Measurements from ENCODE around the gene FAM149B1. TPM values are rescaled to one million over a fixed set of nuclear protein-coding genes. Genes with fewer than 3 reads are reported as not detected.

FAM149B1 gene
- total and polyA plus RNA-seq, 3 experiments from 2014 or later: 4.7 to 13.7 (median 13.1) TPM

GRCh38 chr10:73209705-73210104 lies 41.8 kb downstream of the FAM149B1 start:
- no peak for DNase-seq
- Histone ChIP-seq H3K27me3 (ENCODE audit: insufficient read depth, low read length, poor library complexity, severe bottlenecking) (no peaks in the 10 kb centered on the region), H3K4me1 (ENCODE audit: insufficient read depth, low read length) (no peaks in the 10 kb centered on the region), H3K36me3 (ENCODE audit: insufficient read depth, low read length) (no peaks in the 10 kb centered on the region), H3K27ac (ENCODE audit: low read depth, low read length) (no peak overlapping the region), H3K4me3 (ENCODE audit: low read length) (no peak overlapping the region), H3K9me3 (ENCODE audit: low read length) (no peaks in the 10 kb centered on the region)
- Mint-ChIP-seq H3K27ac (peak overlapping the region in 1 of 8 donors; percentile 84), H3K4me1 (no peaks in the 10 kb centered on the region), H3K36me3 (peaks cover 7 to 42% (median 13%) of the 10 kb centered on the region in 3 donors), H3K9me3 (no peaks in the 10 kb centered on the region), H3K4me3 (no peak overlapping the region), H3K27me3 (no peaks in the 10 kb centered on the region)
- ChIA-PET POLR2A (no interaction called here), CTCF (no interaction called here)

DNA sequence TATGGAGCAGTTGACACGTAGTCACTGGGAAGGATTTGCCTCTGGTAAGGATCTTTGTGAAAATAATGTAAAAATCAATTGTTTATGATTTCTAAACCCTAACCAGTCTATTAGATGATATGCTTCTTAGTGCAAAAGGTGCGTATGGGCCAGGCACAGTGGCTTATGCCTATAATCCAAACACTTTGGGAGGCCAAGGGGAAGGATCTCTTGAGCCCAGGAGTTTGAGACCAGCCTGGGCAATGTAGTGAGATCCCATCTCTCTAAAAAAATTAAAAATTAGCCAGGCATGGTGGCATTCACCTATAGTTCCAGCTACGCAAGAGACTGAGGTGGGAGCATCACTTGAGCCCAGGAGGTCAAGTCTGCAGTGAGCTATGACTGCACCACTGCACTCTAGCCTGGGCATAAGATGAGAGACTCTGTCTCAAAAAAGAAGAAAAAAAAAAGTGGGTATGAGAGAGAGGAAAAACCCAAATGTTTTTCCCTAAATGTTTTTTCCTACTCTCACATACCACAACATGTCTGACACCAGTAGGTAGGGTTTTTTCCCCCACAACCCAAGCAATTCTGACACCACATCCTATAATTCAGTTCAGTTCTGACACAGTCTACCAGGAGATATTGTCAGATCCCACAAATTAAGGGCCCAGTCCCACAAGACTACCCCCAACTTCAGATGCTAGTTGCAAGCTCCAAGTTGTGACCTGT lies 42.6 kb downstream of the FAM149B1 start:
- no peaks in the 10 kb centered on the region for H3K9me3 ChIP-seq (ENCODE audit: low read length)
- no peak for DNase-seq
- Mint-ChIP-seq H3K4me3 (no peak overlapping the region), H3K9me3 (no peaks in the 10 kb centered on the region), H3K4me1 (no peaks in the 10 kb centered on the region), H3K36me3 (peaks cover 7 to 43% (median 14%) of the 10 kb centered on the region in 3 donors), H3K27me3 (no peaks in the 10 kb centered on the region), H3K27ac (peak overlapping the region in 2 of 8 donors; percentile 11 to 41)
- H3K4me3 ChIP-seq (ENCODE audit: low read length): no peak overlapping the region
- H3K4me1 ChIP-seq (ENCODE audit: insufficient read depth, low read length): no peaks in the 10 kb centered on the region
- H3K27me3 ChIP-seq (ENCODE audit: insufficient read depth, low read length, poor library complexity, severe bottlenecking): no peaks in the 10 kb centered on the region
- H3K27ac ChIP-seq (ENCODE audit: low read depth, low read length): no peak overlapping the region
- ChIA-PET CTCF (no interaction called here), POLR2A (no interaction called here)
- no peaks in the 10 kb centered on the region for H3K36me3 ChIP-seq (ENCODE audit: insufficient read depth, low read length)

DNA sequence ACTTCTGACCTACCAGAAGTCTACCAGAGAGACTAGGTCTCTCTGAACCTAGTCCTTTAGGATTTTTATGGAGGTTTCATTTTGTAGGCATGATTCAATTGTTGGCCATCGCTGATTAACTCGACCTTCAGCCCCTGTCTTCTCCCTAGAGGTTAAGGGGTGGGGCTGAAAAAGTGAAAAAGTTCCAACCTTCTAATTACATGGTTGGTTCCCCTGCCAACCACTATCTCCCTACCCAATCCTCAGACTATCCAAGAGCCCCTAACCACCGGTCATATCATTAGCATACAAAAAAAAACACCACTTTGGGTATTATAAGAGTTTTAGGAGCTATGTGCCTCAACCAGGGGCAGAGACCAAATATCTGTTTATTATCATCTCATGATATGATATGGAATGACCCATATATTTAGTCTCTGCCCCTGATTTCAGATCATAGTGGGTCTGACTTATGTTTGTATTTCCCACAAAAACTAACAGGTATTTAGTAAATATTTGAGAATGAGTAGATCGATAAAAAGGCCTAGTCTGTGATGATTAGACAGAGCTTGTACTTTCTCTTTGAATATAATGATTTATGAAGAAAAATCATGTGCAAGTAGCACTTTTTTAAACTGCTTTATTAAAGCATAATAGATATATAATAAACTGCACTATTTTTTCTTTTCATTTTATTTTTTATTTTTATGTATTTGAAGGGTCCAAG lies 43.3 kb downstream of the FAM149B1 start:
- no peak overlapping the region for H3K4me3 Mint-ChIP-seq
- Histone ChIP-seq H3K27me3 (ENCODE audit: insufficient read depth, low read length, poor library complexity, severe bottlenecking) (no peaks in the 10 kb centered on the region), H3K4me1 (ENCODE audit: insufficient read depth, low read length) (no peaks in the 10 kb centered on the region), H3K9me3 (ENCODE audit: low read length) (no peaks in the 10 kb centered on the region), H3K27ac (ENCODE audit: low read depth, low read length) (no peak overlapping the region), H3K4me3 (ENCODE audit: low read length) (no peak overlapping the region), H3K36me3 (ENCODE audit: insufficient read depth, low read length) (no peaks in the 10 kb centered on the region)
- POLR2A ChIA-PET: no interaction called here
- H3K27me3 Mint-ChIP-seq: no peaks in the 10 kb centered on the region
- DNase-seq: no peak
- H3K36me3 Mint-ChIP-seq: peaks cover 8 to 46% (median 20%) of the 10 kb centered on the region in 3 donors
- CTCF ChIA-PET: no interaction called here
- no peaks in the 10 kb centered on the region for H3K9me3 Mint-ChIP-seq
- no peaks in the 10 kb centered on the region for H3K4me1 Mint-ChIP-seq
- peak overlapping the region in 1 of 8 donors; percentile 15 for H3K27ac Mint-ChIP-seq

- ChIA-PET POLR2A (no interaction called here), CTCF (no interaction called here)
- Histone ChIP-seq H3K4me1 (ENCODE audit: insufficient read depth, low read length) (no peaks in the 10 kb centered on the region), H3K9me3 (ENCODE audit: low read length) (no peaks in the 10 kb centered on the region), H3K4me3 (ENCODE audit: low read length) (no peak overlapping the region), H3K36me3 (ENCODE audit: insufficient read depth, low read length) (no peaks in the 10 kb centered on the region), H3K27me3 (ENCODE audit: insufficient read depth, low read length, poor library complexity, severe bottlenecking) (no peaks in the 10 kb centered on the region), H3K27ac (ENCODE audit: low read depth, low read length) (no peak overlapping the region)
- no peak for DNase-seq
- Mint-ChIP-seq H3K9me3 (no peaks in the 10 kb centered on the region), H3K27me3 (no peaks in the 10 kb centered on the region), H3K4me3 (no peak overlapping the region), H3K27ac (no peak overlapping the region), H3K4me1 (no peaks in the 10 kb centered on the region), H3K36me3 (peaks cover 19 to 65% (median 31%) of the 10 kb centered on the region in 3 donors)
Measured at GRCh38 chr10:73215749-73216148, 47.8 kb downstream of the FAM149B1 start.

- H3K9me3 Mint-ChIP-seq: no peaks in the 10 kb centered on the region
- DNase-seq: no peak
- Histone ChIP-seq H3K36me3 (ENCODE audit: insufficient read depth, low read length) (no peaks in the 10 kb centered on the region), H3K27me3 (ENCODE audit: insufficient read depth, low read length, poor library complexity, severe bottlenecking) (no peaks in the 10 kb centered on the region), H3K4me1 (ENCODE audit: insufficient read depth, low read length) (no peaks in the 10 kb centered on the region), H3K4me3 (ENCODE audit: low read length) (no peak overlapping the region), H3K27ac (ENCODE audit: low read depth, low read length) (no peak overlapping the region), H3K9me3 (ENCODE audit: low read length) (no peaks in the 10 kb centered on the region)
- no peaks in the 10 kb centered on the region for H3K27me3 Mint-ChIP-seq
- peaks cover 24 to 61% (median 31%) of the 10 kb centered on the region in 3 donors for H3K36me3 Mint-ChIP-seq
- no peak overlapping the region for H3K27ac Mint-ChIP-seq
- POLR2A ChIA-PET: no interaction called here
- H3K4me1 Mint-ChIP-seq: no peaks in the 10 kb centered on the region
- CTCF ChIA-PET: interaction anchor here (0.7 kb wide), 1 partner anchor 13 kb away, joined by 3 read pairs; no protein-coding TSS in a partner anchor
- no peak overlapping the region for H3K4me3 Mint-ChIP-seq
Measured at GRCh38 chr10:73217628-73218027, 49.7 kb downstream of the FAM149B1 start.

DNA sequence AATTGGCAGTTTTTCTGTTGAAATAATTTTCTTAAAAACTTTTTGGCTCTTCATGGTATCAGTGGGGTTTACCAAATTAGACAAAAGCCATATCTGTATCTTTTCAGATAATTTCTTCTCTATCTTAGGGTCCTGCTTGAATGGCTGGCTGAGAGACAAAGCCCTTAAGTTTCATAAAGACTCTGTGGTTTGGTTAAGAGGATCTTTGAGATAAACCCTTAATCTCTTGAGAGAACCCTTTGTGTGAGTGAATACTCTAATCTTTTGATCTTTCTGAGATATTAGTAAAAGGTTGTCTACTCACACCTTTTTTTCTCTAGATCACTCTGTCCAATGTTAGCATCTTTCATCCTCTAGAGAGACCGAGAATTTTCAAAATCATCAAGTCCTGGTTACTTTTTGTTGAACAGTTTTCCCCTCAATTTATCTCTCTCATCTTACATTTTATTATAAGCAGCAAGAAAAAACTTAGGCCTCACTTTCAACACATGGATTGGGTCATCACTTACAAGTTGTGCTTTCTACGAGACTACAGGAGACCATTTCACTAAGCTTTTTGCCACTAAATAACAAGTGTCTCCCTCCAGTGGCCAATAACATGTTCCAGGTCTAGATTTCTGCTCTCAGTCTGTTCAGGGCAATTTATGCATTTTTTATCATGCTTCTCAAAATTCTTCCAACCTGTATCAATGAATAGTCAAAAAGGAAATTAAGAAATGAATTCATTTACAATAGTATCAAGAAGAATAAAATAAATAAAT lies 50.7 kb downstream of the FAM149B1 start:
- H3K27ac ChIP-seq (ENCODE audit: low read depth, low read length): no peak overlapping the region
- Mint-ChIP-seq H3K4me3 (no peak overlapping the region), H3K27ac (peak overlapping the region in 1 of 8 donors; percentile 27), H3K27me3 (no peaks in the 10 kb centered on the region), H3K9me3 (no peaks in the 10 kb centered on the region), H3K4me1 (no peaks in the 10 kb centered on the region), H3K36me3 (peaks cover 21 to 55% (median 28%) of the 10 kb centered on the region in 3 donors)
- POLR2A ChIA-PET: no interaction called here
- H3K9me3 ChIP-seq (ENCODE audit: low read length): no peaks in the 10 kb centered on the region
- CTCF ChIA-PET: no interaction called here
- H3K36me3 ChIP-seq (ENCODE audit: insufficient read depth, low read length): no peaks in the 10 kb centered on the region
- no peaks in the 10 kb centered on the region for H3K4me1 ChIP-seq (ENCODE audit: insufficient read depth, low read length)
- no peak overlapping the region for H3K4me3 ChIP-seq (ENCODE audit: low read length)
- DNase-seq: no peak
- no peaks in the 10 kb centered on the region for H3K27me3 ChIP-seq (ENCODE audit: insufficient read depth, low read length, poor library complexity, severe bottlenecking)

DNA sequence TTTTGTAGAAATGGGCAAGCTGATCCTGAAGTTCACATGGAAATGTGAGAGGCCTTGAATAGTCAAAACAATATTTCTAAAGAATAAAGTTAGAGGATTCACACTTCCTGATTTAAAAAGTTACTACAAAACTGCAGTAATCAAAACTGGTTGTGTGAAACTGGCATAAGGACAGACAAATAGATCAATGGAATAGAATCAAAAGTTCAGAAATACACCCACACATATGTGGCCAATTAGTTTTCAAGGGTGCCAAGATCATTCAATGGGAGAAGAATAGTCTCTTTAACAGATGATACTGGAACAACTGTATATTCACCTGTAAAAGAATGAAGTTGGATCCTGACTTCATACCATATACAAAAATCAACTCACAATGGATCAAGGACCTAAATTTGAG lies 51.5 kb downstream of the FAM149B1 start:
- no peaks in the 10 kb centered on the region for H3K27me3 Mint-ChIP-seq
- no peaks in the 10 kb centered on the region for H3K4me1 Mint-ChIP-seq
- Histone ChIP-seq H3K9me3 (ENCODE audit: low read length) (no peaks in the 10 kb centered on the region), H3K27me3 (ENCODE audit: insufficient read depth, low read length, poor library complexity, severe bottlenecking) (no peaks in the 10 kb centered on the region), H3K36me3 (ENCODE audit: insufficient read depth, low read length) (no peaks in the 10 kb centered on the region), H3K4me1 (ENCODE audit: insufficient read depth, low read length) (no peaks in the 10 kb centered on the region), H3K27ac (ENCODE audit: low read depth, low read length) (no peak overlapping the region), H3K4me3 (ENCODE audit: low read length) (no peak overlapping the region)
- H3K9me3 Mint-ChIP-seq: no peaks in the 10 kb centered on the region
- ChIA-PET CTCF (no interaction called here), POLR2A (no interaction called here)
- no peak for DNase-seq
- peaks cover 21 to 51% (median 21%) of the 10 kb centered on the region in 3 donors for H3K36me3 Mint-ChIP-seq
- H3K4me3 Mint-ChIP-seq: no peak overlapping the region
- no peak overlapping the region for H3K27ac Mint-ChIP-seq

DNA sequence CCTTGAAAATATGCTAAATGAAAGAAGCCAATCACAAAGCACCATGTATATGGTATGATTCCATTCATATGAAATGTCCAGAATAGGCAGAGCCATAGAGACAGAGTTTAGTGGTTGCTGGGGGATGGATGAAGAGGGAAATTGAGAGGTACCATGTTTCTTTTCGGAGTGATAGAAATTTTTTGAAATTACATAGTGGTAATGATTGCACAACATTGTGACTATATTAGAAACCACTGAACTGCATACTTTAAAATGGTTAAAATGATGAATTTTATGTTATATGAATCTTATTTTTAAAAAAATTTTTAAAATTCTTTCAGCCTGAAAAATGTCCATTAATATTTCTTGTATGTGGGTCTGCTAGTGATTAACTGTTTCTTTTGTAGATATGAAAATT lies 53.1 kb downstream of the FAM149B1 start:
- no peaks in the 10 kb centered on the region for H3K4me1 Mint-ChIP-seq
- H3K27ac ChIP-seq (ENCODE audit: low read depth, low read length): no peak overlapping the region
- H3K4me3 Mint-ChIP-seq: no peak overlapping the region
- H3K36me3 ChIP-seq (ENCODE audit: insufficient read depth, low read length): no peaks in the 10 kb centered on the region
- ChIA-PET POLR2A (no interaction called here), CTCF (no interaction called here)
- H3K36me3 Mint-ChIP-seq: peaks cover 14 to 43% (median 18%) of the 10 kb centered on the region in 3 donors
- no peaks in the 10 kb centered on the region for H3K9me3 ChIP-seq (ENCODE audit: low read length)
- H3K27me3 ChIP-seq (ENCODE audit: insufficient read depth, low read length, poor library complexity, severe bottlenecking): no peaks in the 10 kb centered on the region
- no peak overlapping the region for H3K4me3 ChIP-seq (ENCODE audit: low read length)
- H3K4me1 ChIP-seq (ENCODE audit: insufficient read depth, low read length): no peaks in the 10 kb centered on the region
- no peaks in the 10 kb centered on the region for H3K27me3 Mint-ChIP-seq
- no peaks in the 10 kb centered on the region for H3K9me3 Mint-ChIP-seq
- no peak overlapping the region for H3K27ac Mint-ChIP-seq
- DNase-seq: no peak
